ENCODE data around the gene ADAMTS12. TPM values are rescaled to one million over a fixed set of nuclear protein-coding genes. Genes with fewer than 3 reads are reported as not detected.

The ADAMTS12 gene
- total RNA-seq, 6 experiments from 2014 or later, result 1.1 to 3.9 (median 1.7) TPM

GRCh38 chr5:33641744-33642505, 249.9 kb downstream of the ADAMTS12 start:
- no peak for DNase-seq
- Histone ChIP-seq H3K9me3 (no peaks in the 10 kb centered on the region), H3K27ac (no peak overlapping the region), H3K4me1 (no peaks in the 10 kb centered on the region), H3K36me3 (no peaks in the 10 kb centered on the region), H3K27me3 (no peaks in the 10 kb centered on the region), H3K4me3 (no peak overlapping the region)
- no peak for ATAC-seq
- intact Hi-C loops (cut with DNase I), result no loop called here
- TF ChIP-seq, protein P1, sequence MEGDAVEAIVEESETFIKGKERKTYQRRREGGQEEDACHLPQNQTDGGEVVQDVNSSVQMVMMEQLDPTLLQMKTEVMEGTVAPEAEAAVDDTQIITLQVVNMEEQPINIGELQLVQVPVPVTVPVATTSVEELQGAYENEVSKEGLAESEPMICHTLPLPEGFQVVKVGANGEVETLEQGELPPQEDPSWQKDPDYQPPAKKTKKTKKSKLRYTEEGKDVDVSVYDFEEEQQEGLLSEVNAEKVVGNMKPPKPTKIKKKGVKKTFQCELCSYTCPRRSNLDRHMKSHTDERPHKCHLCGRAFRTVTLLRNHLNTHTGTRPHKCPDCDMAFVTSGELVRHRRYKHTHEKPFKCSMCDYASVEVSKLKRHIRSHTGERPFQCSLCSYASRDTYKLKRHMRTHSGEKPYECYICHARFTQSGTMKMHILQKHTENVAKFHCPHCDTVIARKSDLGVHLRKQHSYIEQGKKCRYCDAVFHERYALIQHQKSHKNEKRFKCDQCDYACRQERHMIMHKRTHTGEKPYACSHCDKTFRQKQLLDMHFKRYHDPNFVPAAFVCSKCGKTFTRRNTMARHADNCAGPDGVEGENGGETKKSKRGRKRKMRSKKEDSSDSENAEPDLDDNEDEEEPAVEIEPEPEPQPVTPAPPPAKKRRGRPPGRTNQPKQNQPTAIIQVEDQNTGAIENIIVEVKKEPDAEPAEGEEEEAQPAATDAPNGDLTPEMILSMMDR (IDR thresholded peaks at IDR 0.05), result no peak
- WGBS (ENCODE audit: insufficient coverage, low coverage, low lambda C conversion rate, missing lambda C conversion rate), result 44% methylated on average over 11 of the region's 12 CpGs

- 70% methylated on average over 5 of the region's 7 CpGs for WGBS (ENCODE audit: insufficient coverage, low coverage, low lambda C conversion rate, missing lambda C conversion rate)
- H3K27me3 ChIP-seq, result no peaks in the 10 kb centered on the region
- no peak overlapping the region for H3K27ac ChIP-seq
- no peak for TF ChIP-seq POLR2A (IDR thresholded peaks at IDR 0.05)
- TF ChIP-seq, protein P1 (IDR thresholded peaks at IDR 0.05), result no peak
- DNase-seq (no peak), ATAC-seq (no peak)
- no peaks in the 10 kb centered on the region for H3K4me1 ChIP-seq
- H3K36me3 ChIP-seq, result no peaks in the 10 kb centered on the region
- no peaks in the 10 kb centered on the region for H3K9me3 ChIP-seq
- intact Hi-C loops (cut with DNase I), result no loop called here
- H3K4me3 ChIP-seq, result no peak overlapping the region
Measured at GRCh38 chr5:33639474-33639873, 252.3 kb downstream of the ADAMTS12 start.

DNA sequence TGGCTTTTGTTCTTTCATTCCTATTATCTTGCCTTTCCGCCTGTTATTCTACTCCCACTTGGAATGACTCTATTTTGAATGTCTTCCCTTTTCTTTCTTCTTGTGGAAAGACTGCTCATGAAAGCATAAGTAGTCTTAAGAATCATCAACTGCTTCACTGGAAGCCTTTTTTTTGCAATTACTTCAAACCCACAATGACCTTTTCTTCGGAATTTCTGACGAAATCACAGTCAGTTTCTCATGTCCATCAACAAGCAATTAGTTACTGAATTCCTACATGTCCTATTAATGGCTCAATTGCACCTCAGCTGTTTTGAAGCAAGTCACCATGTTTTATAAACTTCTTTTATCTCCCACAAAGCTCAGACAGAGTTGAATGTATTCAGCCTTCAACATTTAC, 254.8 kb downstream of the ADAMTS12 start:
- H3K4me1 ChIP-seq, result no peaks in the 10 kb centered on the region
- H3K36me3 ChIP-seq, result no peaks in the 10 kb centered on the region
- no peaks in the 10 kb centered on the region for H3K27me3 ChIP-seq
- no peak for ATAC-seq
- H3K4me3 ChIP-seq, result no peak overlapping the region
- intact Hi-C loops (cut with DNase I), result no loop called here
- 46% methylated on average over 3 of the region's 3 CpGs for WGBS (ENCODE audit: insufficient coverage, low coverage, low lambda C conversion rate, missing lambda C conversion rate)
- no peak for DNase-seq
- no peaks in the 10 kb centered on the region for H3K9me3 ChIP-seq
- no peak overlapping the region for H3K27ac ChIP-seq
- TF ChIP-seq POLR2A (IDR thresholded peaks at IDR 0.05), result no peak
- TF ChIP-seq, protein P1 (IDR thresholded peaks at IDR 0.05), result no peak

DNA sequence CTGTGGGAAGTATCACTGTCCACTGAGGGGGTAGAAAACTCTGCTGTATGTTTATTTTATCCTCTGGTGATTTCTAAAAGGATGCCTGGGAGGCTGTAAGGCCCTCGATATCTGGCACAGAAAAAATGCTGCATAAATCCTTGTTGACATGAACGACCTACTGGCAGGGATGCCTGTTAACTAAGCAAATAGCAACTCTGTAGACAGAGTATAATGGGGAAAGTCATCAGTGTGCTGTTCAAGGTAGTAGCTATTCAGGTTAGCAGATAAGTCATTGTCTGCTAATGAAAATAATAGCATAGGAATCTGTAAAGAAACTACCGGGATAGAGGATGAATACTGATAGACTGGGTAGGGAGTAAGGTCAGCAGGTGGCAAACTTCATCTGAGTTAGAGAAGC, 256.2 kb downstream of the ADAMTS12 start:
- ATAC-seq (no peak), DNase-seq (no peak)
- Histone ChIP-seq H3K4me1 (no peaks in the 10 kb centered on the region), H3K27me3 (no peaks in the 10 kb centered on the region), H3K9me3 (no peaks in the 10 kb centered on the region), H3K4me3 (no peak overlapping the region), H3K36me3 (no peaks in the 10 kb centered on the region), H3K27ac (no peak overlapping the region)
- 34% methylated on average over 3 of the region's 3 CpGs for WGBS (ENCODE audit: insufficient coverage, low coverage, low lambda C conversion rate, missing lambda C conversion rate)
- intact Hi-C loops (cut with DNase I), result no loop called here
- TF ChIP-seq, protein P1 (IDR thresholded peaks at IDR 0.05), result peak in 1 of 4 donors; percentile 8
- no peak for TF ChIP-seq POLR2A (IDR thresholded peaks at IDR 0.05)
